ENCODE measurements around the gene TMOD3. TPM values are rescaled to one million over a fixed set of nuclear protein-coding genes. Genes with fewer than 3 reads are reported as not detected.

The TMOD3 gene
- total and polyA plus RNA-seq, 2 experiments from 2014 or later = 26.1 to 29.9 TPM

DNA sequence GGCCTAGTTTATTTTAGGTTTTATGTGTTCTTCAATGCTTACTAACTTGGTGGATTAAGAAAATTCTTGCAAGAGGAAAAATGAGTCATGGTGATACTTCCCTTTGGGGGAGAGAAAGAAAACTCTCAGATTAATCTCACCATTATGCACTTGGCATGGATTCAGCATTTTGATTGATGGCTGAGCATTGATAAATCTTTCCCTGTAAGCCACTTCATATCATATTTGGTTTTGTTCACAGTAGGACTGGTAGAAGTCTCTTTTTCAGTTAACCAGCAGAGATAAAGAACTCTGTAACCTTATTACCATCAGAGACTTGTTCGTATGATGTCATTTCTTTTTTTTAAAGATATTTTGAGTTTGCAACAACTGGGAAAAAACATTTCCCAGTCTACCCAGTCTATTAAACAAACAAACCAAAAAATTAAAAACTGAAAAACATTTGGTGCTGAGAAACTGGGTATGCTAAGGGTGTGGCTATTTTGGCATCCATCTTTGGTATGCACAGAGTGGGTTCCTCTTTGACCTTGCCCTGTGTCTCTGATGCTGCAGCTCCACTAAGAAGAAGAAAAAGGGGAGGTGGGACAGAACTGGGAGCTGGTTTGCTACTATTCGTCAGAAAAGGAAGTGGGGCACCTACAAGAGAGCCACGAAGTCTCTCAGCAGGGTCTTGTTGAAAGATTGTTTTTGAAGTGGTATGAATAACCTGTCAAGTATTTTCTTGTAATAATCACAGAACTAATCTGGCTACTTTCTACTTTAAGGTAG, 17.2 kb downstream of the TMOD3 start:
- no peak for ATAC-seq
- peaks cover 33% of the 10 kb centered on the region for H3K4me1 ChIP-seq (ENCODE audit: insufficient read depth)
- H3F3A ChIP-seq (replicated peaks; ENCODE audit: low read depth) = no peaks in the 10 kb centered on the region
- Mint-ChIP-seq H3K36me3 (ENCODE audit: low read depth) (no peaks in the 10 kb centered on the region), H3K27ac (no peak overlapping the region), H3K27me3 (ENCODE audit: insufficient read depth, low read depth, poor library complexity) (peaks cover 2% of the 10 kb centered on the region), H3K4me1 (peaks cover 37% of the 10 kb centered on the region), H3K9me3 (no peaks in the 10 kb centered on the region), H3K4me3 (no peak overlapping the region)
- no peaks in the 10 kb centered on the region for H3K27me3 ChIP-seq (ENCODE audit: insufficient read depth)
- no peak overlapping the region for H2AFZ ChIP-seq
- H4K20me1 ChIP-seq (replicated peaks; ENCODE audit: insufficient read depth) = peaks cover 21% of the 10 kb centered on the region
- no peak overlapping the region for H3K4me3 ChIP-seq
- no peak overlapping the region for H3K4me2 ChIP-seq
- H3K36me3 ChIP-seq (ENCODE audit: insufficient read depth) = no peaks in the 10 kb centered on the region
- TF ChIP-seq EZH2 (IDR thresholded peaks at IDR 0.05; ENCODE audit: low read depth, unreplicated experiment) = no peak
- TF ChIP-seq, protein P1, sequence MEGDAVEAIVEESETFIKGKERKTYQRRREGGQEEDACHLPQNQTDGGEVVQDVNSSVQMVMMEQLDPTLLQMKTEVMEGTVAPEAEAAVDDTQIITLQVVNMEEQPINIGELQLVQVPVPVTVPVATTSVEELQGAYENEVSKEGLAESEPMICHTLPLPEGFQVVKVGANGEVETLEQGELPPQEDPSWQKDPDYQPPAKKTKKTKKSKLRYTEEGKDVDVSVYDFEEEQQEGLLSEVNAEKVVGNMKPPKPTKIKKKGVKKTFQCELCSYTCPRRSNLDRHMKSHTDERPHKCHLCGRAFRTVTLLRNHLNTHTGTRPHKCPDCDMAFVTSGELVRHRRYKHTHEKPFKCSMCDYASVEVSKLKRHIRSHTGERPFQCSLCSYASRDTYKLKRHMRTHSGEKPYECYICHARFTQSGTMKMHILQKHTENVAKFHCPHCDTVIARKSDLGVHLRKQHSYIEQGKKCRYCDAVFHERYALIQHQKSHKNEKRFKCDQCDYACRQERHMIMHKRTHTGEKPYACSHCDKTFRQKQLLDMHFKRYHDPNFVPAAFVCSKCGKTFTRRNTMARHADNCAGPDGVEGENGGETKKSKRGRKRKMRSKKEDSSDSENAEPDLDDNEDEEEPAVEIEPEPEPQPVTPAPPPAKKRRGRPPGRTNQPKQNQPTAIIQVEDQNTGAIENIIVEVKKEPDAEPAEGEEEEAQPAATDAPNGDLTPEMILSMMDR (conservative IDR thresholded peaks at IDR 0.05; ENCODE audit: low read depth in 2 of 2) = no peak
- H3K27ac ChIP-seq (ENCODE audit: low read depth) = no peak overlapping the region
- H3K79me2 ChIP-seq (replicated peaks; ENCODE audit: insufficient read depth) = peaks cover 89% of the 10 kb centered on the region
- DNase-seq (ENCODE audit: low spot score) = no peak
- no peaks in the 10 kb centered on the region for H3K9me2 ChIP-seq (ENCODE audit: insufficient read depth)

DNA sequence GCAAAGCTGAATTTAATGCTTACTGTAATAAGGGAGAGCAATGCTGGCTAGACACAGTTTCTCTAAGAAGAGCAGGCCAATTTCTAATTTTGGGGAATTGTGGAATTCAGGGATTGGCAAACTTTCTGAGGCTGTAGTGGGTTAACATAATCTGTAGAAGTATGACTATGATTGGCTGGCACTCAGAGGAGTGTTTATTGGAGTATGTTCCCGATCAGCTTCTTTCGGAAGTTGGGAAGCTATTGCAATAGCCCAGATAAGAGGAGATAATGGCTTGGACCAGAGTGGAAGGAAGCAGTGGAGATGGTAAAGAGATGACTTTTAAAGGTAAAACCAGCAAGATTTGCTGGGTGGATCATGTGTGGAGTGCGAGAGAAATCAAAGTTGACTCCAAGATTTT, 19.4 kb downstream of the TMOD3 start:
- DNase-seq (ENCODE audit: low spot score) = no peak
- no peaks in the 10 kb centered on the region for H3K9me2 ChIP-seq (ENCODE audit: insufficient read depth)
- H3K4me3 ChIP-seq = no peak overlapping the region
- peaks cover 2% of the 10 kb centered on the region for H3K27me3 Mint-ChIP-seq (ENCODE audit: insufficient read depth, low read depth, poor library complexity)
- no peak overlapping the region for H3K4me3 Mint-ChIP-seq
- ATAC-seq = no peak
- H3K27ac Mint-ChIP-seq = no peak overlapping the region
- H3F3A ChIP-seq (replicated peaks; ENCODE audit: low read depth) = no peaks in the 10 kb centered on the region
- TF ChIP-seq EZH2phosphoT487 (IDR thresholded peaks at IDR 0.05; ENCODE audit: unreplicated experiment) (no peak), EZH2 (IDR thresholded peaks at IDR 0.05; ENCODE audit: low read depth, unreplicated experiment) (no peak)
- TF ChIP-seq, protein P1 (conservative IDR thresholded peaks at IDR 0.05; ENCODE audit: low read depth in 2 of 2) = no peak
- no peaks in the 10 kb centered on the region for H3K27me3 ChIP-seq (ENCODE audit: insufficient read depth)
- H3K4me1 Mint-ChIP-seq = peaks cover 25% of the 10 kb centered on the region
- no peaks in the 10 kb centered on the region for H3K36me3 ChIP-seq (ENCODE audit: insufficient read depth)
- no peaks in the 10 kb centered on the region for H3K36me3 Mint-ChIP-seq (ENCODE audit: low read depth)
- no peak overlapping the region for H3K4me2 ChIP-seq
- H2AFZ ChIP-seq = no peak overlapping the region
- H3K4me1 ChIP-seq (ENCODE audit: insufficient read depth) = peaks cover 19% of the 10 kb centered on the region
- peaks cover 18% of the 10 kb centered on the region for H4K20me1 ChIP-seq (replicated peaks; ENCODE audit: insufficient read depth)
- no peak overlapping the region for H3K27ac ChIP-seq (ENCODE audit: low read depth)
- no peaks in the 10 kb centered on the region for H3K9me3 Mint-ChIP-seq
- peaks cover 87% of the 10 kb centered on the region for H3K79me2 ChIP-seq (replicated peaks; ENCODE audit: insufficient read depth)

DNA sequence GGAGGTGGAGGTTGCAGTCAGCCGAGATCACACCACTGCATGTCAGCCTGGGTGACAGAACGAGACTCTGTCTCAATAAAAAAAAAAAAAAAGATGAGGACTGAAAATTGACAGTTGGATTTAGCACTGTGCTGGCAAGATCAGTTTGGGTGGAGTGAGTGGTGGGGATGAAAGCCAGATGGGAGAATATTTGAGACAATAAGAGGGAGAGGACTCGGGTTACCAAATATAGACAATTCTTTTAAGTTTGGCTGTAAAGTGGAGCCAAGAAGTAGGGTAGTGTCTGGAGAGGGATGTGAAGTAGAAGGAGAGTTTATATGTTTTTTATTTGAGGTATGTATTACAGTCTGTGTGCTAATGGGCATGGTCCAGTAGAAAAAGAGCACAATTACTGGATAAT, 20.4 kb downstream of the TMOD3 start:
- Mint-ChIP-seq H3K9me3 (no peaks in the 10 kb centered on the region), H3K4me3 (no peak overlapping the region), H3K4me1 (peaks cover 28% of the 10 kb centered on the region), H3K27me3 (ENCODE audit: insufficient read depth, low read depth, poor library complexity) (peaks cover 2% of the 10 kb centered on the region), H3K27ac (no peak overlapping the region), H3K36me3 (ENCODE audit: low read depth) (no peaks in the 10 kb centered on the region)
- DNase-seq (ENCODE audit: low spot score) (no peak), ATAC-seq (no peak)
- no peaks in the 10 kb centered on the region for H3K27me3 ChIP-seq (ENCODE audit: insufficient read depth)
- H4K20me1 ChIP-seq (replicated peaks; ENCODE audit: insufficient read depth) = peaks cover 18% of the 10 kb centered on the region
- H3K36me3 ChIP-seq (ENCODE audit: insufficient read depth) = no peaks in the 10 kb centered on the region
- H3K79me2 ChIP-seq (replicated peaks; ENCODE audit: insufficient read depth) = peaks cover 86% of the 10 kb centered on the region
- H3K4me2 ChIP-seq = no peak overlapping the region
- peaks cover 22% of the 10 kb centered on the region for H3K4me1 ChIP-seq (ENCODE audit: insufficient read depth)
- no peak overlapping the region for H3K4me3 ChIP-seq
- no peak overlapping the region for H3K27ac ChIP-seq (ENCODE audit: low read depth)
- H3K9me2 ChIP-seq (ENCODE audit: insufficient read depth) = no peaks in the 10 kb centered on the region
- no peaks in the 10 kb centered on the region for H3F3A ChIP-seq (replicated peaks; ENCODE audit: low read depth)
- H2AFZ ChIP-seq = no peak overlapping the region
- TF ChIP-seq, protein P2, sequence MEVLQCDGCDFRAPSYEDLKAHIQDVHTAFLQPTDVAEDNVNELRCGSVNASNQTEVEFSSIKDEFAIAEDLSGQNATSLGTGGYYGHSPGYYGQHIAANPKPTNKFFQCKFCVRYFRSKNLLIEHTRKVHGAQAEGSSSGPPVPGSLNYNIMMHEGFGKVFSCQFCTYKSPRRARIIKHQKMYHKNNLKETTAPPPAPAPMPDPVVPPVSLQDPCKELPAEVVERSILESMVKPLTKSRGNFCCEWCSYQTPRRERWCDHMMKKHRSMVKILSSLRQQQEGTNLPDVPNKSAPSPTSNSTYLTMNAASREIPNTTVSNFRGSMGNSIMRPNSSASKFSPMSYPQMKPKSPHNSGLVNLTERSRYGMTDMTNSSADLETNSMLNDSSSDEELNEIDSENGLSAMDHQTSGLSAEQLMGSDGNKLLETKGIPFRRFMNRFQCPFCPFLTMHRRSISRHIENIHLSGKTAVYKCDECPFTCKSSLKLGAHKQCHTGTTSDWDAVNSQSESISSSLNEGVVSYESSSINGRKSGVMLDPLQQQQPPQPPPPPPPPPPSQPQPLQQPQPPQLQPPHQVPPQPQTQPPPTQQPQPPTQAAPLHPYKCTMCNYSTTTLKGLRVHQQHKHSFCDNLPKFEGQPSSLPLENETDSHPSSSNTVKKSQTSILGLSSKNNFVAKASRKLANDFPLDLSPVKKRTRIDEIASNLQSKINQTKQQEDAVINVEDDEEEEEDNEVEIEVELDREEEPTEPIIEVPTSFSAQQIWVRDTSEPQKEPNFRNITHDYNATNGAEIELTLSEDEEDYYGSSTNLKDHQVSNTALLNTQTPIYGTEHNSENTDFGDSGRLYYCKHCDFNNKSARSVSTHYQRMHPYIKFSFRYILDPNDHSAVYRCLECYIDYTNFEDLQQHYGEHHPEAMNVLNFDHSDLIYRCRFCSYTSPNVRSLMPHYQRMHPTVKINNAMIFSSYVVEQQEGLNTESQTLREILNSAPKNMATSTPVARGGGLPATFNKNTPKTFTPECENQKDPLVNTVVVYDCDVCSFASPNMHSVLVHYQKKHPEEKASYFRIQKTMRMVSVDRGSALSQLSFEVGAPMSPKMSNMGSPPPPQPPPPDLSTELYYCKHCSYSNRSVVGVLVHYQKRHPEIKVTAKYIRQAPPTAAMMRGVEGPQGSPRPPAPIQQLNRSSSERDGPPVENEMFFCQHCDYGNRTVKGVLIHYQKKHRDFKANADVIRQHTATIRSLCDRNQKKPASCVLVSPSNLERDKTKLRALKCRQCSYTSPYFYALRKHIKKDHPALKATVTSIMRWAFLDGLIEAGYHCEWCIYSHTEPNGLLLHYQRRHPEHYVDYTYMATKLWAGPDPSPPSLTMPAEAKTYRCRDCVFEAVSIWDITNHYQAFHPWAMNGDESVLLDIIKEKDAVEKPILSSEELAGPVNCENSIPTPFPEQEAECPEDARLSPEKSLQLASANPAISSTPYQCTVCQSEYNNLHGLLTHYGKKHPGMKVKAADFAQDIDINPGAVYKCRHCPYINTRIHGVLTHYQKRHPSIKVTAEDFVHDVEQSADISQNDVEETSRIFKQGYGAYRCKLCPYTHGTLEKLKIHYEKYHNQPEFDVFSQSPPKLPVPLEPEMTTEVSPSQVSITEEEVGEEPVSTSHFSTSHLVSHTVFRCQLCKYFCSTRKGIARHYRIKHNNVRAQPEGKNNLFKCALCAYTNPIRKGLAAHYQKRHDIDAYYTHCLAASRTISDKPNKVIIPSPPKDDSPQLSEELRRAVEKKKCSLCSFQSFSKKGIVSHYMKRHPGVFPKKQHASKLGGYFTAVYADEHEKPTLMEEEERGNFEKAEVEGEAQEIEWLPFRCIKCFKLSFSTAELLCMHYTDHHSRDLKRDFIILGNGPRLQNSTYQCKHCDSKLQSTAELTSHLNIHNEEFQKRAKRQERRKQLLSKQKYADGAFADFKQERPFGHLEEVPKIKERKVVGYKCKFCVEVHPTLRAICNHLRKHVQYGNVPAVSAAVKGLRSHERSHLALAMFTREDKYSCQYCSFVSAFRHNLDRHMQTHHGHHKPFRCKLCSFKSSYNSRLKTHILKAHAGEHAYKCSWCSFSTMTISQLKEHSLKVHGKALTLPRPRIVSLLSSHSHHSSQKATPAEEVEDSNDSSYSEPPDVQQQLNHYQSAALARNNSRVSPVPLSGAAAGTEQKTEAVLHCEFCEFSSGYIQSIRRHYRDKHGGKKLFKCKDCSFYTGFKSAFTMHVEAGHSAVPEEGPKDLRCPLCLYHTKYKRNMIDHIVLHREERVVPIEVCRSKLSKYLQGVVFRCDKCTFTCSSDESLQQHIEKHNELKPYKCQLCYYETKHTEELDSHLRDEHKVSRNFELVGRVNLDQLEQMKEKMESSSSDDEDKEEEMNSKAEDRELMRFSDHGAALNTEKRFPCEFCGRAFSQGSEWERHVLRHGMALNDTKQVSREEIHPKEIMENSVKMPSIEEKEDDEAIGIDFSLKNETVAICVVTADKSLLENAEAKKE (CRISPR knock-in tag; IDR thresholded peaks at IDR 0.05) = no peak

Data from GM23338 (cell line).